GM12878 (cell line): ENCODE results near the gene KIF6. TPM values are rescaled to one million over a fixed set of nuclear protein-coding genes. Genes with fewer than 3 reads are reported as not detected.

ENCODE experiments used
- ATAC-seq: fragments of 200-7000 bp; cut with Tn5 transposase; 3 replicates; pipeline ENCODE4 v1.9.1; 2020; ENCODE audit warnings: mild to moderate bottlenecking, moderate library complexity
- BruUV-seq: library from RNA; stranded (reverse); fragments of 400-500 nt; replicated peaks from 2 replicates; lab custom pipeline; 2021; lab: Mats Ljungman, UMichigan
- CTCF ChIA-PET: fragments of 300-600 bp; sonication (Branson Sonifier 250); formaldehyde crosslinking; extraction: SDS; loops from one replicate; lab custom pipeline; 2021; ENCODE audit warnings: inconsistent platforms; lab: Yijun Ruan, JAX
- POLR2A ChIA-PET: fragments of 350-600 bp; formaldehyde crosslinking; extraction: SDS; loops from one replicate; lab custom pipeline; 2021; ENCODE audit warnings: inconsistent platforms; lab: Charles Lee
- RAD21 ChIA-PET: fragments of 300-600 bp; sonication (Branson Sonifier 250); formaldehyde crosslinking; loops from one replicate; lab custom pipeline; 2023; ENCODE audit warnings: antibody characterized with exemption; ENCODE audit not compliant: unreplicated experiment; lab: Charles Lee
- SMC1A ChIA-PET: fragments of 300-600 bp; sonication (Branson Sonifier 250); formaldehyde crosslinking; loops from one replicate; lab custom pipeline; 2023; ENCODE audit not compliant: unreplicated experiment, uncharacterized antibody; lab: Charles Lee
- DNase-seq: peaks from one replicate; pipeline ENCODE4 v3.0.0-alpha.2; 2011; ENCODE audit warnings: low read depth, low spot score
- FAIRE-seq: peaks from 3 replicates; lab custom pipeline; 2011; peaks lifted over from hg19 to GRCh38; lab: Jason Lieb, UNC
- H2AFZ ChIP-seq: 2 replicates; pipeline ENCODE4 v1.6.0; 2011; ENCODE audit warnings: low read depth, low read length, control low read depth; ENCODE audit not compliant: control insufficient read depth
- H3K27ac ChIP-seq: 2 replicates; pipeline ENCODE4 v1.5.1; 2011; ENCODE audit warnings: control low read depth; ENCODE audit not compliant: control insufficient read depth, insufficient read depth
- H3K27me3 ChIP-seq, 2 experiments: replicated peaks in 1 of 2; 2 replicates each; pipeline versions ENCODE4 v1.6.0 to v1.6.1; 2011; ENCODE audit warnings: low read length in 1 of 2; ENCODE audit not compliant: control insufficient read depth in 2 of 2, insufficient read depth in 2 of 2
- H3K36me3 ChIP-seq, 2 experiments: 2 replicates each; pipeline ENCODE4 v1.5.1; 2011; ENCODE audit warnings: low read length in 1 of 2; ENCODE audit not compliant: control insufficient read depth in 2 of 2, insufficient read depth in 2 of 2
- H3K4me1 ChIP-seq: 2 replicates; pipeline ENCODE4 v1.6.1; 2011; ENCODE audit warnings: mild to moderate bottlenecking, low read length, moderate library complexity, mixed read lengths; ENCODE audit not compliant: control insufficient read depth, insufficient read depth
- H3K4me2 ChIP-seq: 2 replicates; pipeline ENCODE4 v1.6.0; 2011; ENCODE audit warnings: control low read depth; ENCODE audit not compliant: control insufficient read depth, insufficient read depth
- H3K4me3 ChIP-seq: fragments of 200-600 bp; sonication (generic); 2 replicates; pipeline ENCODE4 v1.5.1; 2016
- H3K79me2 ChIP-seq: 2 replicates; pipeline ENCODE4 v1.6.0; 2011; ENCODE audit warnings: low read length; ENCODE audit not compliant: control insufficient read depth, insufficient read depth
- H3K9ac ChIP-seq: 2 replicates; pipeline ENCODE4 v1.8.0; 2011; ENCODE audit warnings: low read length, control low read depth, mixed read lengths; ENCODE audit not compliant: control insufficient read depth, insufficient read depth
- H3K9me3 ChIP-seq: replicated peaks from 3 replicates; pipeline ENCODE4 v1.5.1; 2011; ENCODE audit warnings: mild to moderate bottlenecking, low read length; ENCODE audit not compliant: control insufficient read depth, insufficient read depth
- H4K20me1 ChIP-seq: 2 replicates; pipeline ENCODE4 v1.6.0; 2011; ENCODE audit not compliant: control insufficient read depth, insufficient read depth
- BHLHE40 ChIP-seq, 2 experiments: fragments of 450-650 bp in 1 of 2; IDR thresholded peaks; 2 replicates each; pipeline ENCODE4 v1.6.1; 2011 to 2017; ENCODE audit warnings: low read depth in 2 of 2, borderline replicate concordance in 1 of 2, improper control_type of control experiment in 1 of 2, low read length in 1 of 2, mild to moderate bottlenecking in 1 of 2
- BRCA1 ChIP-seq: IDR thresholded peaks from 2 replicates; pipeline ENCODE4 v1.6.1; 2011; ENCODE audit warnings: low read depth, low read length, improper control_type of control experiment
- E2F4 ChIP-seq: IDR thresholded peaks from 2 replicates; pipeline ENCODE4 v1.6.1; 2012; ENCODE audit warnings: low read depth, low read length, improper control_type of control experiment
- KLF5 ChIP-seq: fragments of 450-650 bp; IDR thresholded peaks from 2 replicates; pipeline ENCODE4 v1.6.1; 2014; ENCODE audit warnings: mild to moderate bottlenecking; ENCODE audit not compliant: partially characterized antibody
- MLLT1 ChIP-seq: fragments of 450-650 bp; IDR thresholded peaks from 2 replicates; pipeline ENCODE4 v1.6.1; 2016; ENCODE audit warnings: mild to moderate bottlenecking
- PAX8 ChIP-seq: fragments of 450-650 bp; IDR thresholded peaks from 2 replicates; pipeline ENCODE4 v1.6.1; 2017; ENCODE audit warnings: mild to moderate bottlenecking, moderate library complexity
- PRDM15 ChIP-seq: fragments of 450-650 bp; formaldehyde crosslinking; IDR thresholded peaks from 2 replicates; pipeline ENCODE4 v1.4.0; 2020; ENCODE audit warnings: mild to moderate bottlenecking, moderate library complexity
- USF1 ChIP-seq: IDR thresholded peaks from 2 replicates; pipeline ENCODE4 v1.6.1; 2011; ENCODE audit warnings: borderline replicate concordance, low read depth, mild to moderate bottlenecking, moderate library complexity, mixed read lengths, low read length; ENCODE audit not compliant: insufficient read depth; ENCODE audit errors: extremely low read length
- ZZZ3 ChIP-seq: IDR thresholded peaks from 2 replicates; pipeline ENCODE4 v1.6.1; 2011; ENCODE audit warnings: low read depth; ENCODE audit not compliant: control insufficient read depth, insufficient read length
- WGBS: methylation state at CpG from one replicate; pipeline ENCODE4 v1.1.6; 2016; ENCODE audit warnings: low lambda C conversion rate; ENCODE audit not compliant: insufficient replicate concordance, insufficient coverage; ENCODE audit errors: missing lambda C conversion rate; 5-methylcytosine and 5-hydroxymethylcytosine counted together
- in situ Hi-C: fragments of 300-500 bp; cut with MboI; formaldehyde crosslinking; loops from 9 replicates; pipeline ENCODE4 v1.14.3; 2018; ENCODE audit warnings: mixed read lengths
- intact Hi-C: fragments of 100-400 bp; cut with micrococcal nuclease; formaldehyde crosslinking; loops from one replicate; pipeline ENCODE4 v1.14.2; 2022; ENCODE audit not compliant: unreplicated experiment
- polyA plus RNA-seq, 11 experiments: library from polyadenylated mRNA; depleted of rRNA in 4 of 11; unstranded in 6 of 11; stranded (reverse) in 5 of 11; fragments of >200 nt; fragmentation: Nextera tagmentation in 4 of 11; fragmentation: Illumina TruSeq in 1 of 11; extraction: Ambion mirVana in 4 of 11; extraction: Trizol in 1 of 11; gene quantifications; 1 replicate in 1 of 11; 2 replicates in 10 of 11; pipeline versions ENCODE4 v1.2.1 to v1.2.3, GENCODE V29; 2011 to 2016; ENCODE audit warnings: inconsistent platforms in 2 of 11, missing spikeins in 2 of 11, low read depth in 1 of 11
- total RNA-seq, 4 experiments: library from RNA; depleted of rRNA in 3 of 4; stranded (reverse); fragments of >200 nt in 3 of 4; fragmentation: Illumina TruSeq in 1 of 4; extraction: Trizol in 1 of 4; gene quantifications; 2 replicates each; pipeline versions ENCODE4 v1.2.1 to v1.2.3, GENCODE V29; 2013 to 2021

The KIF6 gene
- total and polyA plus RNA-seq, 10 of the 15 experiments (the other 5 are each of a cell fraction or from before 2014, with no cell fraction given): 0.09 to 1.0 (median 0.28) TPM

- no peak overlapping the region for H3K4me2 ChIP-seq
- no peaks in the 10 kb centered on the region for H3K79me2 ChIP-seq
- H3K4me3 ChIP-seq: no peak overlapping the region
- TF ChIP-seq BRCA1: no peak
- TF ChIP-seq USF1: no peak
- no peak for TF ChIP-seq E2F4
- TF ChIP-seq ZZZ3: no peak
- TF ChIP-seq BHLHE40 (IDR thresholded peaks at IDR 0.05; ENCODE audit: borderline replicate concordance in 1 of 2, low read depth in 2 of 2, low read length in 1 of 2): no peak
- no peak for TF ChIP-seq KLF5
- no peak for TF ChIP-seq PAX8
- no peak for TF ChIP-seq PRDM15
- no peak for TF ChIP-seq MLLT1
- no peak overlapping the region for H2AFZ ChIP-seq
- SMC1A ChIA-PET: no interaction called here
- DNase-seq: no peak
- no peak for FAIRE-seq
- ATAC-seq: no peak
- CTCF ChIA-PET: interaction anchor here (0.6 to 1.1 kb wide), 3 partner anchors 18 to 380 kb away, joined by 3 to 4 read pairs (median 3); no protein-coding TSS in a partner anchor
- H3K4me1 ChIP-seq: no peaks in the 10 kb centered on the region; the same call in 1 of the 2 replicates
- POLR2A ChIA-PET: interaction anchor here (0.6 to 0.8 kb wide), 2 partner anchors 15 to 192 kb away, joined by 3 read pairs; no protein-coding TSS in a partner anchor
- H3K36me3 ChIP-seq: no peaks in the 10 kb centered on the region
- H3K9me3 ChIP-seq: no peaks in the 10 kb centered on the region
- no peaks in the 10 kb centered on the region for H3K27me3 ChIP-seq
- H3K27ac ChIP-seq: no peak overlapping the region
- intact Hi-C loops (no loop called here), in situ Hi-C loops (no loop called here)
- 38% methylated on average over 3 of the region's 3 CpGs for WGBS
- H3K9ac ChIP-seq: no peak overlapping the region
- RAD21 ChIA-PET: no interaction called here
- no TSS peak for BruUV-seq
- no peaks in the 10 kb centered on the region for H4K20me1 ChIP-seq
Observed at GRCh38 chr6:39433630-39434029, 291.6 kb downstream of the KIF6 start.
